Stimulated activated CD8-positive, alpha-beta memory T cell treated with anti-CD3 and anti-CD28 coated beads, Interleukin-12 subunit alpha, Interleukin-12 subunit beta, amount 100 ng/mL, for 24 hours (primary cell): ENCODE results near the gene HIPK3.
"Not testable (repeated sequence)": the region's sequence is repeated elsewhere in the genome, so short reads cannot be mapped to it uniquely, and the experiment has no call there.

ENCODE experiments used
- DNase-seq: peaks from one replicate; pipeline ENCODE4 v3.0.0-alpha.2; 2020; ENCODE audit errors: extremely low read depth

The HIPK3 gene

DNA sequence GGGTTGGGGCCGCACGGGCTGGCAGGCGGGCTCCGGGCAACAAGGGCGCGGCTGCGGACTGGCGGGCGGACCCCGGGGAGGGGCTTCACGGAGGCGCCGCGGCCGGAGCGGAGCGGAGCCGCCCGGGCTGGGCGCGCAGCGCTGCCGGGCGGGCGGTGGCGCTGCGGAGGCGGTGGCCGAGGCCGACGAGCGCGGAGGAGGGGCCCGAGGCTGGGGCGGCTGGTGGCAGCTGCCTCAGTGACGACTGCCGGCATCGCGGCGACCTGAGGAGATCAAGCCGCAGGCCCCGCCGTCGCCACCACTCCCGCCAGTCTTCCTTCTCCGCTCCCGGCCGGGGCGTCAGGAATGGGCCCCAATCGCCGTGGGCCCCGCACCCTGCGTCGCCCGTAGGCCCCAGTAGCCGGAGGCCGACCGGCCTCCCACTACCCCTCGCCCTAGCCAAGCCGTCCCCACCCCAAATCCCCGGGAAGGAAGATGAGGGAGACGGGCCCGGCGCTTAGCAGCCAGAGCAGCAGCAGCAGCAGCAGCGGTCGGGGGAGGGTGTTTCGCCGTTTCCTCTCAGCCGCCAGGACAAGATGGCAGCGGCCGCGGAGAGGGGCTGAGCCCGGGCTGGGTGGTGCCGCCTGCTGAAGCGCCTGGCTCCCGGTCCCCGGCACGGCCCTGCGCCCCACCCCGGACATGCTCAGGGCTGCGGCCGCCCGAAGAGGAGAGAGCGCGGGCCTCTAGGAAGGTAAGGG lies at the start of gene HIPK3:
TSS of gene HIPK3 (plus strand) at position 222 of the 737 bp plus-strand sequence.
- DNase-seq: peak; percentile 37

DNA sequence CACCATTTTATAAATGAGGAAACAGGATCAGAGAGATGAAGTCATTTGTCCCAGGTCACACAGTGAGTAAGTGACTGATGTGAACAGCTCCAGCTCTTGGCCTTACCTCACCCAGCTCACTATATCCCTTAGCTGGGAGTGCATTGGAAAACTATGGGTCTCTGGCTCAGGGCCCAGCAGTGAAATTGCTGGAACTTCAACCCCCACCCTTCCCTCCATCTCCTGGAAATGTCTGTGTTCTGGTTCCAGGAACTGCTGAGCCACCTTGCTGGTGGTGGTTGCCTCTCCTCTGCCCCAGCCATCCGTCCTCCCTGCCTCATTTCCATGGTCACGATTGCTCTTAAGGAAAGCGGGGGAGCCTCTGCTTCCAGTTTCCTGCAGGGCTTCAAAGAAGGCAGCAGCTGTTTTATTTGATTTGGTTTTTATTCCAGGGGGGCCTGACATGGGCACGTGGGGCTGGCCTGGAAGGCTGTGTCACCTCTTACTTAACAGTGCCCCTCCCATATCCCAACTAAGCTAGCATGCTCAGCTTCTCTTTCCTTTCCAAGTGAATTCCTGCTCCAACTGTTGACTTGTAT lies 49.7 kb upstream of the HIPK3 start:
- no peak for DNase-seq

DNA sequence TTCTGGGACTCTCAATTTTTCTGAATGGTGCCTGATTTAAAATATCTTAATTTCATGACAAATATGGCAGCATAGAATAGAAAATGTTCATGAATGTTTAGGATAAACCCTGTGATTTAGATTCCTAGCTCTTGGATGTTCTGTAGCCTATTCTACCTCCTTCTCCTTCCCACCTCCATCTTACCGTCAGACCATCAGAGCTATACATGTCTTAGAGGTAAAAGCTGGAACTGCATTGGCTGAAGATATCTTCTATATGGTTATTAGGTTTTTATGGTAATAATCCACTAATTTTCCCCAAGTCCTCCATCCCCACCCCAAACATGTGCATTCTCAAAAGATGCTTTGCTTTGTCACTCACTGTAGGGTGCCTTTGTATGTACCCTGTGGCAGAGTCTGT lies 49.0 kb upstream of the HIPK3 start:
- DNase-seq: no peak

- no peak for DNase-seq
These were observed 46.0 kb upstream of the HIPK3 start for GRCh38 chr11:33211153-33211552.

GRCh38 chr11:33211580-33211979 lies 45.6 kb upstream of the HIPK3 start:
- DNase-seq: no peak

- DNase-seq: no peak
These were observed 43.0 kb upstream of the HIPK3 start for GRCh38 chr11:33214187-33214586.

GRCh38 chr11:33214767-33215166 lies 42.4 kb upstream of the HIPK3 start:
- no peak for DNase-seq

- not testable (repeated sequence) for DNase-seq
These were observed 40.5 kb upstream of the HIPK3 start for GRCh38 chr11:33216676-33217075.

DNA sequence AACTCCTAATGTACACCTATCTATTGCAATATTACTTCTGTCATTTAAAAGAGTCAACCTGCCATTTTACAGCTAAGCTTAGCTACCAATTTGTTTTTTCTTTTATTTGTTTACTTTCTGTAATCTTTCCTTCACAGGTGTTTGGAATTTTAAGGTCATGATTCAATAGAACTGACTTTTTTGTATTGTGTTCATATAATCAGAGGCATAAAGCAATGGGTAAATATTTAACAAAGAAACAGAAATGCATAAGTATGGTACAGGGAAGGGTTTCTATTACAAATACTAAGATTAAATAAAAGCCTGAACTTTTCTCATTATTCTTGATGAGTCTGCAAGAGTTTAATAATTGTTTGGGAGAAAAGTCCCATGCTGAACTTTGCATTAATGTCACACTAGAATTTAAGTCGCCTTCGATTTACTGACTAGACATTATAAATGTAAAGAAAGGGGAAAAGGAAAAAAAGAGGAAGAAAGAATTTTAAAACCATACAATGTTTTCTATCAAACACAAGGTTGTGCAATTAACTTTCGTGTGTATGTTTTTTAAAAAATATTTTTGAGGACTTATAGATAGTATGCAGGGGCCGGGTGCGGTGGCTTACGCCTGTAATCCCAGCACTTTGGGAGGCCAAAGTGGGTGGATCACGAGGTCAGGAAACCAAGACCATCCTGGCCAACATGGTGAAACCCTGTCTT lies 35.0 kb upstream of the HIPK3 start:
- no peak for DNase-seq

- DNase-seq: no peak
These were observed 31.8 kb upstream of the HIPK3 start for GRCh38 chr11:33225371-33225770.

- DNase-seq: no peak
These were observed 29.5 kb upstream of the HIPK3 start for GRCh38 chr11:33227578-33228261.

DNA sequence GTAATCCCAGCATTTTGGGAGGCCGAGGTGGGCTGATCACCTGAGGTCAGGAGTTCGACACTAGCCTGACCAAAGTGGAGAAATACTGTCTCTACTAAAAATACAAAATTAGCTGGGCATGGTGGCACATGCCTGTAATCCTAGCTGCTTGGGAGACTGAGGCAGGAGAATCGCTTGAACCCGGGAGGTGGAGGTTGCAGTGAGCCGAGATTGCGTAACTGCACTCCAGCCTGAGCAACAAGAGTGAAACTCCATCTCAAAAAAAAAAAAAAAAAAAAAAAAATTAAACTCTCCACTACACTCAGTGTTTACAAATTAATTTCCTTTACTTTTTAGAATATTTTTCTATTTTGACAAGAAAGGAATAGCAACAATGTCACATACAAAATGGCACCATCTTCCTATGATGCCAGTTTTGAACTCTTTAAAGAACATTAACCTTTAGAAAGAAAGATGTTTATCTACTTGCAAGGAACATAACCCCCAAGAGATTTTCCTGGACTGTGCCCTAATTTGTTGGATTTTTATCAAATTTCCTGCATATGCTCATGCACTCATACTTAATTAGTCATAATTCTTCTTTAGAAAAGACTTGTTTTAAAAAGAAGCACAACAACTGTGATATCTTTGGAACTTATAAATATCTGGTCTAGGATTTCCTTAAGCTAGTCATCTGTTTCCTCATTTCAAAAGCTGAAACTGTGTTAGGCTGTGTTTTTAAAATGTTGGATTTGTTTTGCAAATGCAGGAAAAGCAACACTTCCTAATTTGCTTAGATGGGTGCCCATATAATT lies 22.6 kb upstream of the HIPK3 start:
- DNase-seq: no peak

- no peak for DNase-seq
These were observed 20.1 kb upstream of the HIPK3 start for GRCh38 chr11:33237039-33237597.

DNA sequence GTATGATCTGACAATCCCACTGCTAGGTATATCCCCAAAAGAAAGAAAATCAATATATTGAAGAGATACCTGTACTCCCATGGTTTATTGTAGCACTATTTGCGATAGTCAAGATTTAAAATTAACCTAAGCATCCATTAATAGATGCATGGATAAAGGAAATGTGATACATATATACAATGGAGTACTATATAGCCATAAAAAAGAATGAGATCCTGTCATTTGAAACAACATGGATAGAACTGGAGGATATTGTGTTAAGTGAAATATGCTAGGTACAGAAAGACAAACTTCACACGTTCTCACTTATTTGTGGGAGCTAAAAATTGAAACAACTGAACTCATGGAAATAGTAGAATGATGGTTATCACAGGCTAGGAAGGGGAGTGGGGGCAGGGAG lies 14.6 kb upstream of the HIPK3 start:
- DNase-seq: no peak

DNA sequence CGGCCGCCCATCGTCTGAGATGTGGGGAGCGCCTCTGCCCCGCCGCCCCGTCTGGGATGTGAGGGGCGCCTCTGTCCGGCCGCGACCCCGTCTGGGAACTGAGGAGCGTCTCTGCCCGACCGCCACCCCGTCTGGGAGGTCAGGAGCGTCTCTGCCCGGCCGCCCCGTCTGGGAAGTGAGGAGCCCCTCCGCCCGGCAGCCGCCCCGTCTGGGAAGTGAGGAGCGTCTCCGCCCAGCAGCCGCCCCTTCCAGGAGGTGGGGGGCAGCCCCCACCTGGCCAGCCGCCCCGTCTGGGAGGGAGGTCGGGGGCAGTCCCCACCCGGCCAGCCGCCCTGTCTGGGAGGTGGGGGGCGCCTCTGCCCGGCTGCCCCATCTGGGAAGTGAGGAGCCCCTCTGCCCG lies 13.5 kb upstream of the HIPK3 start:
- DNase-seq: not testable (repeated sequence)

DNA sequence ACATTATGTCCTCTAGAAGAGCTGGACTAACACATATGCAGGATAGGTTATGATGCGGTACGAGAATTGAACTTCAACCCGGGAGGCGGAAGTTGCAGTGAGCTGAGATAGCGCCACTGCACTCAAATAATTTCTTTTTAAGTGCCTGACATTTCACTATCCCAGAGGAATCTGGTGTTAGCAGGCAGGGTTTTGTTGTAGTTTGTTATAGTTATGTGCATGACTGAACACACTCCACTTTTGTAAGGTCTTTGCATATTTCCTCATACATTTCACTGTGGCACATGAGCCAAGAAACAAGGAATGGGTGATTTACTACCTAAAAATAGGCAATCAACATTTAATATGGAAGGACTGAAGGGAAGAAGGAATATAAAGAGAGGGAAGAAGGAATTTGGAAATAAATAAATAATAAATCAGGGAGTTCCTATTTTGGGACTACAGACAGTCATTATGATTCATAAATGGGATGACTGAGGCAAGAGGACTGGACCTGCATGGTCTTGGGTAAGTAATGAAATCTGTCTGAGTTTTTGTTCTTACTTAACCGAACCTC lies 8.7 kb upstream of the HIPK3 start:
- DNase-seq: no peak

DNA sequence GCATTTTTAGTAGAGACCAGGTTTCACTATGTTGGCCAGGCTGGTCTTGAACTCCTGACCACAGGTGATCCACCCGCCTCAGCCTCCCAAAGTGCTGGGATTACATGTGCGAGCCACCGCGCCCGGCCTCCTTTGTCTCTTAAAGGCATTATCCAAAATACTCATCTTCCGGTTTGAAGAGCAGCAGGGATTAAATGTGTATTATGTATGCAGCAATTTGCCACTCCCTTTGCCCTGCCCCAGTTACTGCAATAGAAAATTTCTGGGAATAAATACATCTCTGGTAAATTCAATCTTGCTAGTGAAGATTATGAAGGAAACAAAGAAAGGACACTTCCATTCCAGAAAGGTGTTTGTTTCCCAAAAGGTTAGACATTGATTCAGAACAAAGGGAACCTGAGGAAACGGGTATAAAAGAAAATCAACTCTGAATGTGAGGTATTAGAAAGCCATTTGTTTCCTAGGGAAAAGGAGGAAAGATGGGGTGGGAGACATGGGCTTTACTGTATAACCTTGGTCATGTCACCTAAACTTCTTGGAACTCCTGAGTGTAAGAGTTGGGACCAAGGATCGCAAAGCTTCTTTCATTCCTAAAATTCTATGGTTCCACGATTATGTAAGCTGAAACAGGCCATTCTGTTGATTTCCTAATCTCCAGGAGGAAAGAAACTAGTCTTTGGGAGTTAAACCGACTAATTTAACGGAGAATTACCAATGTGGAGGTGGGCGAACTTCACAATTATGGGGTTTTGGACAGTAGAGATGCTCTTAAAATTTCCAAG lies 959 bp upstream of the HIPK3 start:
- DNase-seq: no peak

DNA sequence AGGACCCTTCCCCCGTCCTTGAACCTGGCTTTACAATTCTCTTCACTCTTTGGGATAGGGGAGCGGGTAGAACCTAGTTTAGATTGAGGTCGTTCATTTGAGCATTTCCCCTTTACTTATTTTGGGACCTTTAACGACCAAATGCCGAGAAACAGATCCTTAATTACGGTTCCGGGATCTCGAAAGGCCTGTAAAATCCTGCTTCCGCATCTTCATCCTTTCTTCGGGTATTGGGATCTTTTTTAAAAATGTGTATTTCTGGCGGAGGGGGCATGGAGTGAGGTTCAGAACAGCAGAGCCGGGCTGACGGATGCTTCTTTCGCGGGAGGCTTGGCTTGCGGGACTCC lies 395 bp upstream of the HIPK3 start:
- DNase-seq: no peak

DNA sequence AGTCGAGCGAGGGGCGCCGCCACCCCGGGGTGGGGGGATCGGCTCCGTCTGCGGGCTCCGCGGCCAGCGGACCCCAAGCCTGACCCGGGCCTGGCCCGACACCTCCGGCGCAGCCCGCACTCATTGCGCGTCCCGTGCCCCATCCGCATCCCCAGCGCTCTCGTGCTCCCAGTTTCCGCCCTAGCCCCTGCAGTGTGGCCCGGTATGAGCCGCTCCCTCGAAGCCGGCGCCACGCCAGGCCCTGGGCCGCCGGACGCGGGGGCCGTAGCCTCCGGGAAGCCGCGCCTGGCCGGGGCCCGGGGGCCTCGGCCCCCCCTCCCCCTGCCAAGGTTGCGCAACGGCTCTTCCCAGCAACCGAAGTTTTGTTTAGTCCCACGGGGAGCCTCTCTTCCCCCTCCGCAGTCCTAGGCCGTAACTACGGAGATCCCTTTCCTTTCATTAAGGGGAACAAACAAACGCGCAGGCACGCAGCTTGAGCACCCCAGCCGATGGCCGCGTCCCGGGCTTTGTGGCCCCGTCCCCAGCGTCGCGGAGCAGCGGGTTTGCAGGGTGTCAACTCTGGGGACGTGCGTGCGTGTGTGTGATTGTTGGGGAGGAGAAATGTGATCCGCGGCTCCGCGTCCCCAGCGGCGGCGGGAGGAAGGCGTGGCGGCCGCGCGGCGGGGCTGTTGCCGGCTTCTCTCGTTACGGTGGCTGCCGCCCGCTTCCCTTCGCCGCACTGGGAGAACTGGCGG lies 883 bp downstream of the HIPK3 start:
- DNase-seq: peak; percentile 42
